Measurements from ENCODE around the gene BCAS1.

DNA sequence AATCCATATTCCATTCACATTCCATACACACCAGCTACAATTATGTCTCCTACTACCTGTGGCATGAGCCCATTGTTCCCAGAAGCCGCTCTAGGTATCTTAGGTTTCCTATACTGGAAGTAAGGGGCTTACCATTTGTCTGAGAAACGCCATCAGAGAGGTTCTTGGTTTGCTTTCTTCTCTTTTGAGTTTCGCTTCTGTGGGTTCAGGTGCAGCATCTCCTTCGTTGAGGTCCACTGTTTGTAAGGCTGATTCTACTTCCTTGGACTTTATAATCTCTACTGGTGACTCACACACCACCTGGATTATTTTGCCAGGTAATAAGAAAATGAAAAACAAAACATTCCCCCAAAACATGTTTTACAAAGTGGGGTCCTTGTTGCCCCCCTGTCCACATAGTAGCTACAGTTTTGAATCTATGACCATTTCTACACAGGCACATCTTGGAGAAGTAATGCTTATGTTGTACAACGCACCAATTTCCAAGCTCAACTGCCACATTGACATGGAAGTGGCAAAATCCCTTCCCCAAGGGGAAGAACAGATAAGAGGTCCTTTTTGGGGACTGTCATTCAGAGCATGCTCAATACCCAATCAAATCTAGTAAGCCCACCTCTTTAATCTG is 103.5 kb downstream of the BCAS1 start:
- TF ChIP-seq GATA2 (IDR thresholded peaks at IDR 0.05; ENCODE audit: insufficient read depth, insufficient read length, low read depth, low read length) (no peak), EZH2 (IDR thresholded peaks at IDR 0.05; ENCODE audit: borderline replicate concordance, low read depth, low read length, severe bottlenecking) (no peak), POLR2A (IDR thresholded peaks at IDR 0.05; ENCODE audit: low read depth, low read length) (no peak)
- TF ChIP-seq, protein P1, sequence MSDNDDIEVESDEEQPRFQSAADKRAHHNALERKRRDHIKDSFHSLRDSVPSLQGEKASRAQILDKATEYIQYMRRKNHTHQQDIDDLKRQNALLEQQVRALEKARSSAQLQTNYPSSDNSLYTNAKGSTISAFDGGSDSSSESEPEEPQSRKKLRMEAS (IDR thresholded peaks at IDR 0.05; ENCODE audit: insufficient read depth, insufficient read length): no peak
- TF ChIP-seq, protein P2, sequence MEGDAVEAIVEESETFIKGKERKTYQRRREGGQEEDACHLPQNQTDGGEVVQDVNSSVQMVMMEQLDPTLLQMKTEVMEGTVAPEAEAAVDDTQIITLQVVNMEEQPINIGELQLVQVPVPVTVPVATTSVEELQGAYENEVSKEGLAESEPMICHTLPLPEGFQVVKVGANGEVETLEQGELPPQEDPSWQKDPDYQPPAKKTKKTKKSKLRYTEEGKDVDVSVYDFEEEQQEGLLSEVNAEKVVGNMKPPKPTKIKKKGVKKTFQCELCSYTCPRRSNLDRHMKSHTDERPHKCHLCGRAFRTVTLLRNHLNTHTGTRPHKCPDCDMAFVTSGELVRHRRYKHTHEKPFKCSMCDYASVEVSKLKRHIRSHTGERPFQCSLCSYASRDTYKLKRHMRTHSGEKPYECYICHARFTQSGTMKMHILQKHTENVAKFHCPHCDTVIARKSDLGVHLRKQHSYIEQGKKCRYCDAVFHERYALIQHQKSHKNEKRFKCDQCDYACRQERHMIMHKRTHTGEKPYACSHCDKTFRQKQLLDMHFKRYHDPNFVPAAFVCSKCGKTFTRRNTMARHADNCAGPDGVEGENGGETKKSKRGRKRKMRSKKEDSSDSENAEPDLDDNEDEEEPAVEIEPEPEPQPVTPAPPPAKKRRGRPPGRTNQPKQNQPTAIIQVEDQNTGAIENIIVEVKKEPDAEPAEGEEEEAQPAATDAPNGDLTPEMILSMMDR (IDR thresholded peaks at IDR 0.05; ENCODE audit: extremely low read depth in 1 of 2, insufficient read depth in 1 of 2, low read depth in 1 of 2, low read length in 2 of 2): no peak
